Bladder microvascular endothelial cell (primary cell): ENCODE results near the gene LITAF. TPM values are rescaled to one million over a fixed set of nuclear protein-coding genes. Genes with fewer than 3 reads are reported as not detected.

ENCODE experiments used
- total RNA-seq: library from RNA; depleted of rRNA; stranded (reverse); fragments of >200 nt; gene quantifications from 2 replicates; pipeline ENCODE4 v1.2.3, GENCODE V29; 2014

The LITAF gene
- total RNA-seq, result 0.81 and 3.1 TPM in 2 replicates

DNA sequence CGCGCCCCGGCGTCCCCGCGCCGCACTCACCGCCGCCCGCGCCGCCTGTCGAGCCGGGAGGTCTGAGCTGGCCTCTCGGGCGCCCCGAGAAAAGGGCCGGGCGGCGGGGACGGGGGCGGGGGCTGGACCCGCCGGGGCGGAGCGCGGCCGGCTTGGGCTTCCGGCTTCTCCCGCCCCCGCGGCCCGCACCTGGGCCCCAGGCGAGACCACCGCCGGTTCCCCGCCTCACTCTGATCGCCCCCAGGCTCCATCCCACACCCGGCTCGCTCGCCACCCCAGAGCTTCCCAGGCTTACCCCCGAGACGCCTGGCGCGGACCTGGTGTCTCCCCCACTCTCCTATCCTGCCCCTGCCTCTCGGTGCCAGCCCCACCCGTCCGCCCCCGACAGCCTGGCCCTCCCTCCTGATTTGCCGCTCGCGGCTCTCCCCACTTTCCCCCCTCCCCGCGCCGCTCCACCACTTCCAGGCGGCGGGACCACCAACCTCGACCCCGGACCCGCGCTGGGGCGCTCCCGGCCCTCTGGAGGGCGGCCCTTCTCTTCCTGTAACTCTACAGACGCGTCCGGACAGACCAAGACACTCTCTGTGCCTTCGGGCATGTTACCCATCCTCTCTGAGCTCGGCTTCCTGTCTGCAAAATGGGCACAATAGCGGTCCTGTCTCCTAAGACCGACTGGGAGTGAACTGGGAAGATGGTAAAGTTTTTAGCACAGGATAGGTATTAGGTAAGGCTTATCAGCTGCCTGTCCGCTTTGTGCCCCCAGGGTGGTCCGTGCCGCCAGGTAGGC is at the start of gene LITAF:
Gene LITAF, minus strand, starts transcription at position 64 of the 787 bp plus-strand sequence. CDS start 30,189 bp downstream, outside the sequence.

Other genes starting within 250 kb of the LITAF start
- gene RMI2, start 241.5 kb downstream of the LITAF start, total RNA-seq, result 5.3 and 6.8 TPM in 2 replicates
- gene SNN, start 81.5 kb upstream of the LITAF start, total RNA-seq, result 29.6 and 50.0 TPM in 2 replicates
- 25.1 and 34.6 TPM in 2 replicates for gene TXNDC11, start 155.9 kb upstream of the LITAF start, total RNA-seq
- 26.4 and 101 TPM in 2 replicates for gene ZC3H7A, start 210.3 kb upstream of the LITAF start, total RNA-seq